NCI-H2227 treated with DMSO at 0.1 percent for 48 hours (cell line): ENCODE data around the gene SLC41A1.

Experiments used
- DNase-seq: peaks from one replicate; lab custom pipeline; 2025; lab: John Stamatoyannopoulos, UW

The SLC41A1 gene

GRCh38 chr1:205822397-205822796, 9.4 kb upstream of the SLC41A1 start:
- no peak for DNase-seq

GRCh38 chr1:205817988-205818387, 5.0 kb upstream of the SLC41A1 start:
- no peak for DNase-seq

- no peak for DNase-seq
Measured at GRCh38 chr1:205817364-205817763, 4.4 kb upstream of the SLC41A1 start.

- no peak for DNase-seq
Measured at GRCh38 chr1:205813755-205814058, 709 bp upstream of the SLC41A1 start.

GRCh38 chr1:205812271-205812877, 624 bp downstream of the SLC41A1 start:
- peak; percentile 31 for DNase-seq

GRCh38 chr1:205811660-205812059, 1.3 kb downstream of the SLC41A1 start:
- DNase-seq: no peak

GRCh38 chr1:205810448-205811157, 2.4 kb downstream of the SLC41A1 start:
- no peak for DNase-seq

GRCh38 chr1:205809942-205810345, 3.1 kb downstream of the SLC41A1 start:
- DNase-seq: no peak

- DNase-seq: no peak
Measured at GRCh38 chr1:205809469-205809868, 3.5 kb downstream of the SLC41A1 start.

GRCh38 chr1:205805082-205805711, 7.8 kb downstream of the SLC41A1 start:
- no peak for DNase-seq

GRCh38 chr1:205804605-205805004, 8.4 kb downstream of the SLC41A1 start:
- no peak for DNase-seq

GRCh38 chr1:205803986-205804385, 9.0 kb downstream of the SLC41A1 start:
- DNase-seq: no peak

GRCh38 chr1:205802060-205802459, 10.9 kb downstream of the SLC41A1 start:
- no peak for DNase-seq

GRCh38 chr1:205800981-205801703, 11.9 kb downstream of the SLC41A1 start:
- no peak for DNase-seq

GRCh38 chr1:205800427-205800826, 12.6 kb downstream of the SLC41A1 start:
- no peak for DNase-seq

GRCh38 chr1:205798577-205798976, 14.4 kb downstream of the SLC41A1 start:
- no peak for DNase-seq

GRCh38 chr1:205797168-205797567, 15.8 kb downstream of the SLC41A1 start:
- DNase-seq: no peak

GRCh38 chr1:205794011-205794730, 18.8 kb downstream of the SLC41A1 start:
- no peak for DNase-seq

GRCh38 chr1:205792961-205793673, 19.9 kb downstream of the SLC41A1 start:
- no peak for DNase-seq

- no peak for DNase-seq
Measured at GRCh38 chr1:205792481-205792881, 20.5 kb downstream of the SLC41A1 start.

GRCh38 chr1:205791568-205792180, 21.3 kb downstream of the SLC41A1 start:
- DNase-seq: peak; percentile 56
